ENCODE data around the gene STON2.

DNA sequence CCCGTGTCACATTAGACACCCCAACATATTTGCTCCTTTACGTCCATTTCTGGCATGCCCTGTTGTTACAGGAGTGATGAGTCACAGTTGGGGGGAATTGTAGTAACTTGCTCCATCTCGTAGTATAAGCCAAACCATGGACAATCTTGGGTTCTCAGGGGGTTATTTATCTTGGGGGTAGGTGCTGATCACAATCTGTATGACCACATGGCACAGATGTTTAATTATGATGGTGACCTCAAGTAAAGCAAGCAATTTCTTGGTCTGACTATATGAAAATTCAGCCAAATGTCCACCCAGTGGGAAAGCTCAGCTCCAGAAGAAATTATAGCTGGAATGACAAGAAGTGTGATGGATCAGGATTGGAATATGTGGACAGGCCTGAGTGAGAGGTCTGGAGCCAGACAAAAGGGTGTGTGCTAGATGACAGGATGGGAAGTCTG, 32.1 kb upstream of the STON2 start:
- no peak for TF ChIP-seq CTCF (IDR thresholded peaks at IDR 0.05)
- TF ChIP-seq CHD2 (IDR thresholded peaks at IDR 0.05; ENCODE audit: low read length, partially characterized antibody): no peak
- TF ChIP-seq, protein P1, sequence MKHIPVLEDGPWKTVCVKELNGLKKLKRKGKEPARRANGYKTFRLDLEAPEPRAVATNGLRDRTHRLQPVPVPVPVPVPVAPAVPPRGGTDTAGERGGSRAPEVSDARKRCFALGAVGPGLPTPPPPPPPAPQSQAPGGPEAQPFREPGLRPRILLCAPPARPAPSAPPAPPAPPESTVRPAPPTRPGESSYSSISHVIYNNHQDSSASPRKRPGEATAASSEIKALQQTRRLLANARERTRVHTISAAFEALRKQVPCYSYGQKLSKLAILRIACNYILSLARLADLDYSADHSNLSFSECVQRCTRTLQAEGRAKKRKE (CRISPR knock-in tag; IDR thresholded peaks at IDR 0.05; ENCODE audit: low read depth): no peak
- TF ChIP-seq, protein P2, sequence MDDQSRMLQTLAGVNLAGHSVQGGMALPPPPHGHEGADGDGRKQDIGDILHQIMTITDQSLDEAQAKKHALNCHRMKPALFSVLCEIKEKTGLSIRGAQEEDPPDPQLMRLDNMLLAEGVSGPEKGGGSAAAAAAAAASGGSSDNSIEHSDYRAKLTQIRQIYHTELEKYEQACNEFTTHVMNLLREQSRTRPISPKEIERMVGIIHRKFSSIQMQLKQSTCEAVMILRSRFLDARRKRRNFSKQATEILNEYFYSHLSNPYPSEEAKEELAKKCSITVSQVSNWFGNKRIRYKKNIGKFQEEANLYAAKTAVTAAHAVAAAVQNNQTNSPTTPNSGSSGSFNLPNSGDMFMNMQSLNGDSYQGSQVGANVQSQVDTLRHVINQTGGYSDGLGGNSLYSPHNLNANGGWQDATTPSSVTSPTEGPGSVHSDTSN (IDR thresholded peaks at IDR 0.05): no peak
- no peak for TF ChIP-seq JUN (IDR thresholded peaks at IDR 0.05)
- TF ChIP-seq KDM1A (IDR thresholded peaks at IDR 0.05; ENCODE audit: low read depth): no peak

Measured in A549 (cell line).